Thyroid gland (tissue), 4 donors: ENCODE measurements around the gene DPYSL3.

Source experiments
- POLR2A ChIP-seq, 2 donors: fragments of 450-650 bp; IDR thresholded peaks; one replicate each; pipeline ENCODE4 v1.6.1; 2017; ENCODE audit warnings: antibody characterized with exemption in 2 of 2, mild to moderate bottlenecking in 2 of 2, moderate library complexity in 1 of 2
- TF ChIP-seq, protein P1 (sequence below), 6 experiments: fragments of 200-600 bp in 3 of 6; fragments of 450-650 bp in 3 of 6; sonication (generic) in 3 of 6; IDR thresholded peaks; one replicate each; pipeline ENCODE4 v1.5.1; 2016 to 2019; ENCODE audit warnings: antibody characterized with exemption in 6 of 6, mild to moderate bottlenecking in 2 of 6, inconsistent platforms in 1 of 6, moderate library complexity in 1 of 6

DNA sequence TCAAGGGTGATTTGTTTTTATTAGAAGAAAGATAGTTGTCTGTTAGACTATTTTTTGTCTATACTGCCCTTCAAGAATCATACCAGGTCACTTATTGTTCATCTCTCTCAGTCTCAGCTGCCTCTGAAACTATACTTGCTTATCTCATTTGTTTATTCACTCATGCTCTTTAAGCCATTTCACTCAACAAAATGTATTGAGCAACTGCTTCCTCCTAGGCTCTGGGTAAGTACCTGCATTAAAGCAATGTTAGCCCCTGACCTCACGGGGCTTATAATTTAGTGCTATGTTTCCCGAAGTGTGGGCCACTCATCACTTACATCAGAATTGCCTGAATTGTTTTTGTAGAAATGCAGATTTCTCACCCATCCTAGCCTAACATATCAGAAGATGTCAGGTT lies 100.9 kb downstream of the DPYSL3 start:
- TF ChIP-seq, protein P1, sequence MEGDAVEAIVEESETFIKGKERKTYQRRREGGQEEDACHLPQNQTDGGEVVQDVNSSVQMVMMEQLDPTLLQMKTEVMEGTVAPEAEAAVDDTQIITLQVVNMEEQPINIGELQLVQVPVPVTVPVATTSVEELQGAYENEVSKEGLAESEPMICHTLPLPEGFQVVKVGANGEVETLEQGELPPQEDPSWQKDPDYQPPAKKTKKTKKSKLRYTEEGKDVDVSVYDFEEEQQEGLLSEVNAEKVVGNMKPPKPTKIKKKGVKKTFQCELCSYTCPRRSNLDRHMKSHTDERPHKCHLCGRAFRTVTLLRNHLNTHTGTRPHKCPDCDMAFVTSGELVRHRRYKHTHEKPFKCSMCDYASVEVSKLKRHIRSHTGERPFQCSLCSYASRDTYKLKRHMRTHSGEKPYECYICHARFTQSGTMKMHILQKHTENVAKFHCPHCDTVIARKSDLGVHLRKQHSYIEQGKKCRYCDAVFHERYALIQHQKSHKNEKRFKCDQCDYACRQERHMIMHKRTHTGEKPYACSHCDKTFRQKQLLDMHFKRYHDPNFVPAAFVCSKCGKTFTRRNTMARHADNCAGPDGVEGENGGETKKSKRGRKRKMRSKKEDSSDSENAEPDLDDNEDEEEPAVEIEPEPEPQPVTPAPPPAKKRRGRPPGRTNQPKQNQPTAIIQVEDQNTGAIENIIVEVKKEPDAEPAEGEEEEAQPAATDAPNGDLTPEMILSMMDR (IDR thresholded peaks at IDR 0.05): no peak
- TF ChIP-seq POLR2A (IDR thresholded peaks at IDR 0.05): no peak
